Natural killer cell (primary cell): ENCODE measurements around the gene FBXO42. TPM values are rescaled to one million over a fixed set of nuclear protein-coding genes. Genes with fewer than 3 reads are reported as not detected.
"Not testable (repeated sequence)": the region's sequence is repeated elsewhere in the genome, so short reads cannot be mapped to it uniquely, and the experiment has no call there.

Experiments used
- ATAC-seq, 3 donors: fragments of 150-1000 bp in 2 of 3; fragments of 200-7000 bp in 1 of 3; cut with Tn5 transposase; 1 replicate in 1 of 3; 2 replicates in 2 of 3; pipeline ENCODE4 v1.10.0; 2021; ENCODE audit warnings: mild to moderate bottlenecking in 2 of 3, moderate library complexity in 2 of 3
- DNase-seq, 2 donors: peaks; one replicate each; pipeline versions ENCODE4 v3.0.0 to v3.0.0-alpha.2; 2013 to 2021; ENCODE audit warnings: mixed read lengths in 1 of 2
- H3K27ac ChIP-seq: one replicate; pipeline ENCODE4 v1.5.1; 2013; ENCODE audit warnings: mild to moderate bottlenecking, low read length
- H3K27me3 ChIP-seq: one replicate; pipeline ENCODE4 v1.6.1; 2013; ENCODE audit warnings: low read length; ENCODE audit not compliant: control insufficient read depth, insufficient read depth
- H3K36me3 ChIP-seq: one replicate; pipeline ENCODE4 v1.6.1; 2013; ENCODE audit warnings: low read length; ENCODE audit not compliant: control insufficient read depth, insufficient read depth
- H3K4me1 ChIP-seq: one replicate; pipeline ENCODE4 v1.6.1; 2013; ENCODE audit warnings: low read length; ENCODE audit not compliant: control insufficient read depth, insufficient read depth
- H3K4me3 ChIP-seq: one replicate; pipeline ENCODE4 v1.5.1; 2013; ENCODE audit warnings: low read length
- H3K9me3 ChIP-seq: one replicate; pipeline ENCODE4 v1.6.1; 2013; ENCODE audit warnings: low read length; ENCODE audit not compliant: control insufficient read depth, insufficient read depth
- H3K27ac Mint-ChIP-seq, 2 donors: one replicate each; pipeline ENCODE4 v1.8.0; 2022; ENCODE audit warnings: mild to moderate bottlenecking in 2 of 2, mixed read lengths in 2 of 2, moderate library complexity in 1 of 2
- H3K27me3 Mint-ChIP-seq, 2 donors: one replicate each; pipeline ENCODE4 v1.8.0; 2022; ENCODE audit warnings: low read depth in 2 of 2, mixed read lengths in 2 of 2
- H3K36me3 Mint-ChIP-seq: one replicate; pipeline ENCODE4 v1.8.0; 2022; ENCODE audit warnings: mixed read lengths
- H3K4me1 Mint-ChIP-seq, 2 donors: one replicate each; pipeline ENCODE4 v1.8.0; 2022; ENCODE audit warnings: mixed read lengths in 2 of 2
- H3K4me3 Mint-ChIP-seq: one replicate; pipeline ENCODE4 v1.8.0; 2022; ENCODE audit warnings: mild to moderate bottlenecking, moderate library complexity, mixed read lengths
- H3K9me3 Mint-ChIP-seq, 2 donors: one replicate each; pipeline ENCODE4 v1.8.0; 2022; ENCODE audit warnings: mixed read lengths in 2 of 2
- CTCF ChIP-seq: fragments of 200-600 bp; IDR thresholded peaks from one replicate; pipeline ENCODE4 v1.8.0; 2022; ENCODE audit warnings: antibody characterized with exemption
- WGBS: methylation state at CpG from one replicate; pipeline ENCODE4 v1.1.7; 2013; ENCODE audit warnings: missing lambda C conversion rate; ENCODE audit not compliant: insufficient coverage; 5-methylcytosine and 5-hydroxymethylcytosine counted together
- intact Hi-C: fragments of 100-400 bp; cut with micrococcal nuclease; formaldehyde crosslinking; loops from one replicate; pipeline ENCODE4 v1.14.2; 2022
- total RNA-seq, 4 donors: library from RNA; stranded (reverse); fragments of 120-200 nt in 1 of 4; gene quantifications; one replicate each; pipeline versions ENCODE4 v1.2.3 to v1.2.4, GENCODE V29; 2013 to 2022

FBXO42 gene
- total RNA-seq, 3 donors from 2014 or later (not counting 1 experiment from before 2014, with no cell fraction given), result 19.5 to 24.5 (median 24.1) TPM

DNA sequence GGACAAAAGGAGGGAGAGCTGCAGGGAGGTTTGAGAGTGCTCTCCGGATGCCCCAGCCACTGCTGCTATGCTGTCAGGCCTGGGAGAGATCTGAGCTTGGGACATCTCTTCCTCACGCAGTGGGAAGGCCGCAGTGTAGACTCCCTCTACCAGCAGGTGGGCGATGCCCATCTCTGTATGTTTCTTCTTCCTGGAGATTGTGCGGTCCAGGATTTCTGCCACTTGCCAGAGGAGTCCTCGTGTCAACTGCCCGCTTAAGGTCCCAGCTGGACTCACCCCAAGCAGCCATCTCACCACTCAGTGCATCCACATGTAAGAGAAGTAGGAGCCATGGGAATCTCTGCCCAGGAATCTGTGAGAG lies 126.2 kb downstream of the FBXO42 start:
- Histone ChIP-seq H3K4me3 (no peak overlapping the region), H3K36me3 (no peaks in the 10 kb centered on the region), H3K27ac (no peak overlapping the region), H3K27me3 (peaks cover 22% of the 10 kb centered on the region), H3K9me3 (no peaks in the 10 kb centered on the region), H3K4me1 (peaks cover 16% of the 10 kb centered on the region)
- H3K4me3 Mint-ChIP-seq, result no peak overlapping the region
- H3K27ac Mint-ChIP-seq, result no peak overlapping the region
- peaks cover 12 to 32% of the 10 kb centered on the region in 2 donors for H3K27me3 Mint-ChIP-seq
- no peaks in the 10 kb centered on the region for H3K36me3 Mint-ChIP-seq
- H3K9me3 Mint-ChIP-seq, result no peaks in the 10 kb centered on the region
- no peak for TF ChIP-seq CTCF
- 96% methylated on average over 7 of the region's 7 CpGs for WGBS
- peaks cover 7 to 10% of the 10 kb centered on the region in 2 donors for H3K4me1 Mint-ChIP-seq
- no peak for ATAC-seq
- intact Hi-C loops, result no loop called here
- DNase-seq, result no peak

DNA sequence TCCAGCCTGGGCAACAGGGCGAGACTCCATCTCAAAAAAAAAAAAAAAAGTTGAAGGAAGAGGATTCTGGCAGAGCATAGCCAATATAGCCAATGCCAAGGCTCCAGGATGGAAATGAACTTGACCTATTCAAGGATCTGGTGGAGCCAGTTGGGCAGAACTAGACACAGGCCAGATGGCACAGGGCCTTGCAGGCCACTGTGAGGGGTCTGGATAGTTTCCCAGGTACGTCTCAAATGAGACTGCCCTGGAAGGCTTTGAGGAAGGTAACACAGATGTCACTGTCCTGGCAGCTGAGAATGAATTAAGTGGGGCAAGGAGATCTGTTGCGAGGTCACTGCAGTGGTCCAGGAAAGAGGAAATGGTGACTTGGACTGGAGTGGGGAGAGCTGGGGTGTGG lies 127.8 kb downstream of the FBXO42 start:
- H3K9me3 Mint-ChIP-seq, result no peaks in the 10 kb centered on the region

DNA sequence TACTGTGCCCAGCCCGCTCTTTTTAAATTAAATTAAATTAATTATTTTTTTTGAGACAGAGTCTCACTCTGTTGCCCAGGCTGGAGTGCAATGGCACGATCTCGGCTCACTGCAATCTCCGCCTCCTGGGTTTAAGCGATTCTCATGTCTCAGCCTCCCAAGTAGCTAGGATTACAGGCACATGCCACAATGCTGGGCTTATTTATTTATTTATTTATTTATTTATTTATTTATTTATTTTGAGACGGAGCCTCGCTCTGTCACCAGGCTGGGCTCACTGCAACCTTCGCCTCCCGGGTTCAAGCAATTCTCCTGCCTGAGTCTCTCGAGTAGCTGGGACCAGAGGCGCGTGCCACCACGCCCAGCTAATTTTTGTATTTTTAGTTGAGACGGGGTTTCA lies 129.6 kb downstream of the FBXO42 start:
- intact Hi-C loops, H3K27ac ChIP-seq: not testable (repeated sequence)

More for the DNA sequence above, 127.8 kb downstream of the FBXO42 start:
- ATAC-seq, result no peak
- peaks cover 22% of the 10 kb centered on the region for H3K27me3 ChIP-seq
- H3K36me3 Mint-ChIP-seq, result no peaks in the 10 kb centered on the region
- no peak overlapping the region for H3K4me3 ChIP-seq
- peaks cover 10 to 12% of the 10 kb centered on the region in 2 donors for H3K4me1 Mint-ChIP-seq
- intact Hi-C loops, result no loop called here
- H3K4me1 ChIP-seq, result peaks cover 16% of the 10 kb centered on the region
- no peak for DNase-seq
- WGBS, result 83% methylated on average over 3 of the region's 3 CpGs
- H3K9me3 ChIP-seq, result no peaks in the 10 kb centered on the region
- H3K36me3 ChIP-seq, result no peaks in the 10 kb centered on the region
- H3K4me3 Mint-ChIP-seq, result no peak overlapping the region
- H3K27me3 Mint-ChIP-seq, result peaks cover 12 to 33% of the 10 kb centered on the region in 2 donors
- no peak for TF ChIP-seq CTCF
- H3K27ac ChIP-seq, result no peak overlapping the region
- no peak overlapping the region for H3K27ac Mint-ChIP-seq

DNA sequence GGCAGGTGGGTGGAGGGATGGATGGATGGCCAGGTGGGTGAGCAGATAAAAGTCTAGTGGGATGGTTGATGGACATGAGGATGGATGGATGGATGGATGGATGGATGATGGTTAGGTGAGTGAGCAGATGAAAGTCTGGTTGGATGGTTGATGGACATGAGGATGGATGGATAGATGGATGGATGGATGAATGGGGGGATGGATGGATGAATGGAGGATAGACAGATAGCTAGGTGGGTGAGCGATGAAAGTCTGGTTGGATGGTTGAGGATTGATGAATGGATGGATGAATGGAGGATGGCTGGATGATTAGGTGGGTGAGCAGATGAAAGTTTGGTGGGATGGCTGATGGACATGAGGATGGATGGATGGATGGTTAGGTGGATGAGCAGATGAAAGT lies 130.8 kb downstream of the FBXO42 start:
- H3K4me3 Mint-ChIP-seq, result no peak overlapping the region
- H3K36me3 Mint-ChIP-seq, result no peaks in the 10 kb centered on the region
- TF ChIP-seq CTCF, result no peak
- peaks cover 11% of the 10 kb centered on the region for H3K4me1 ChIP-seq
- ATAC-seq (no peak), DNase-seq (no peak)
- no peaks in the 10 kb centered on the region for H3K9me3 Mint-ChIP-seq
- H3K4me1 Mint-ChIP-seq, result peaks cover 10 to 20% of the 10 kb centered on the region in 2 donors
- peaks cover 8% of the 10 kb centered on the region for H3K27me3 ChIP-seq
- WGBS, result 97% methylated on average over 1 of the region's 1 CpG
- H3K4me3 ChIP-seq, result no peak overlapping the region
- no peak overlapping the region for H3K27ac Mint-ChIP-seq
- H3K36me3 ChIP-seq, result no peaks in the 10 kb centered on the region
- H3K27ac ChIP-seq, result no peak overlapping the region
- peaks cover 0 to 16% of the 10 kb centered on the region in 2 donors for H3K27me3 Mint-ChIP-seq
- no peaks in the 10 kb centered on the region for H3K9me3 ChIP-seq
- intact Hi-C loops, result no loop called here

More for the DNA sequence above, 129.6 kb downstream of the FBXO42 start:
- not testable (repeated sequence) for H3K4me3 ChIP-seq, H3K9me3 ChIP-seq, H3K4me3 Mint-ChIP-seq, DNase-seq, H3K36me3 Mint-ChIP-seq, H3K36me3 ChIP-seq, H3K4me1 ChIP-seq, H3K27ac Mint-ChIP-seq, ATAC-seq, H3K9me3 Mint-ChIP-seq
- 97% methylated on average over 14 of the region's 14 CpGs for WGBS
- Mint-ChIP-seq H3K27me3 (peaks cover 2 to 22% of the 10 kb centered on the region in 2 donors), H3K4me1 (peaks cover 7 to 11% of the 10 kb centered on the region in 2 donors)
- peaks cover 18% of the 10 kb centered on the region for H3K27me3 ChIP-seq
